ENCODE data around the gene IFNGR1.

DNA sequence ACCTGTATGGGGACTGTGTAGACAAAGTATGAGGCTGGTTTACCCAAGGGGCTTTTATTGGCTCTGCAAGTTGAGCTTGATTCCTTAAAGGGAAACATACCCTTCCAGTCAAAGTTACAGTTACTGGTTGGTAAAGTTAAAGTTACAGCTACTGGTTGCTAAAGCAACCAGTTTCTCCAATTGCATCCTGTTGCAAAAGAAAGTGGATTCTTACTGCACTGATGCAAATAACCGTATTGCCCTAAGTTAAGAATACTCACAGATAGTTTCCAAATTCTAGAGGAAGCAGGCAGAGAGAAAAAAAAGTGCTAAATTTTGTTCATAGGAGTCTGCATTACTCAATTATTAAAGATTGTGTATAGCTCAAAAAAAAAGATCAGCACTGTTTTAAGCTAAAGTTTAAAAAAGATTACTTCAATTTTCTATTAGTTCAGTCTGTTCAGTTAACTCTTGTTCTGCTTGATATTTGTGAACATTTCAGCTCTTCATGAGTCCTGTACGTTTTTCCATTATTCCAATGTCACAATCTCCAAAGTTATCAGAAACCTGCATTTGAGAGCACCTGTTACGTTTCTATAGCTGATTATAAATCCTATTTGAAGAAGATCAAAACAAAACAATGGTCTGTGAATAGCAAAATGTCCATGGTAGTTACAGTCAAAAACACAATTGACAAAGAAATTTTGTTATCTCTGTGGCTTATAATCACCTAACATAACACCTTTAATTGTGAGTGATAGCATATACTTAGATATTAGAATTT, 37.1 kb downstream of the IFNGR1 start:
- no peak for TF ChIP-seq CTCF (IDR thresholded peaks at IDR 0.05)
- TF ChIP-seq POLR2AphosphoS5 (IDR thresholded peaks at IDR 0.05): no peak
- no peak for TF ChIP-seq POLR2A (IDR thresholded peaks at IDR 0.05)
- TF ChIP-seq EP300 (IDR thresholded peaks at IDR 0.05): no peak
